NCI-H446 (cell line): ENCODE data around the gene SLC39A9.
A peak's percentile ranks its signal among the peaks of the same experiment; 100 is the strongest.

ENCODE experiments used
- DNase-seq, 2 experiments: peaks; one replicate each; lab custom pipeline; 2025; lab: John Stamatoyannopoulos, UW

SLC39A9 gene, protein sequence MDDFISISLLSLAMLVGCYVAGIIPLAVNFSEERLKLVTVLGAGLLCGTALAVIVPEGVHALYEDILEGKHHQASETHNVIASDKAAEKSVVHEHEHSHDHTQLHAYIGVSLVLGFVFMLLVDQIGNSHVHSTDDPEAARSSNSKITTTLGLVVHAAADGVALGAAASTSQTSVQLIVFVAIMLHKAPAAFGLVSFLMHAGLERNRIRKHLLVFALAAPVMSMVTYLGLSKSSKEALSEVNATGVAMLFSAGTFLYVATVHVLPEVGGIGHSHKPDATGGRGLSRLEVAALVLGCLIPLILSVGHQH

DNA sequence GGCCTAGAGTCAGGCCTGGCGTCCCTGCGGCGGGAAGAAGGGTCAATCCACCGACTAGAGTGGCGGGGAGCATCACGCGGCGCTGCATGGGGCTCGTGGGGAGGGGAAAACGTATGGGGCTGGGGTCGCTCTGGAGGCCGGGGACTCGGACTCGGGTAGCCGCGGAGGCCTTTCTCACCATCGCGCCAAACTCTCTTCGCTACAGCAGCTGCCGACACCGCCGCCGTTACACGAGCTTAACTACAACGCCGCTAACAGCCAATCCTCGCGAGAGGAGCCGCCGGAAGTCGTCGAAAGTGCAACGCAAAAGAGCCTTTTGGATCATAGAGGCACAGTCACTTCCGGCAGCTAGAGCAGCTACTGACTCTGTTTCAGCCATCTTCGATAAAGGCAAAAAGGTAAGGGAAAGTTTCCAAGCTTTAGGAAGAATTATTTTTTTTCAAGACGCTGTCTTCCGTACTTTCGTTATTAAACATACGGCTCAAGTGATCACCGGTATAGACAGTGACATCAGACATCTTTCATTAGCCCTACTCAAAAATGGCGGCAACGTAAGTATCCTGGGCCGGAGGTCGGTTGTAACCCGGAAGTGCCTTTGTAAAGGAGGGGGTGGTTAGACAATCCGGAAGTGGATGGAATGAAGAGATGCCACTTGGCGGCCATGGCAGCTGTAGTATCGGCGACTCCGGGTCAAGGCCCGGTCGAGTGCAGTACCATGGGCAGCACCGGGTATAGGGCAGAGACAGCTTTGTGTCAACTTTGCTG, at the start of gene SLC39A9, which contains the start of gene ERH:
SLC39A9 (plus strand) TSS at position 640 of the 765 bp plus-strand sequence. CDS start 678 bp downstream, outside the sequence.
ERH (minus strand) TSS at position 247 of the 765 bp plus-strand sequence; CDS start at position 181, 66 bp downstream.
- DNase-seq = peak; percentile 97 to 99

DNA sequence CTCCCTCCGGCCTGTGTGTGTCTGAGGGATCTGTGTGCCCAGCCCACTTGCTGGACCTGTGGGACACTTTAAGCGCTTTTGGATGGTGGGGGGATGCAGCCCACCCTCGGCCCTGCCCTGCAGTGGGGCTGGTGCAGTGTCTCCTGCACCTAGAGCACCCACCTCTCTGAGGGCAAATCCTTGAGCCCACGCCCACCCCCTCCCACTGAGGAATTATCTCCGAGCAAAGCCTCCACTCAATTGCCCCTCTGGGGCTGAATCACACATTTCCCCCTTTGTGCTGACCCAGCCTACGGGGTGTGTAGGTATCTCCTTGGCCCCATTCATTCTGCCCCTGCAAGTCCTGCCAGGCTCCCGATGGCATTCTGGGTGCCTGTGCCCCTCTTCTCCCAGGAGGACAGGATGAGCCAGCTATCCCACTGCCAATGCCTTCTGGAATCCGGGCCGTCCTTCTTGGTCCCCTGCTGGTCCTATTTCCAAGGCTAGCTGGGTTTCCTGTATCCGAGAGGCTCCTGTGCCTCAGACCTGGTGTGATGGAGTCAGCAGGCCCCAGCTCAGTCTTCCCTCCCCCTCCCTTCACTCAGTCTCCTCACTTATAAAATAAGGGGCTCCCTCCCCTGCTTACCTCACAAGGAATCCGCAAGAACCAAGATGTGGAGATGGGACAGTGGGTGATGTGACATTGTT, 49.3 kb upstream of the SLC39A9 start:
- DNase-seq = no peak

DNA sequence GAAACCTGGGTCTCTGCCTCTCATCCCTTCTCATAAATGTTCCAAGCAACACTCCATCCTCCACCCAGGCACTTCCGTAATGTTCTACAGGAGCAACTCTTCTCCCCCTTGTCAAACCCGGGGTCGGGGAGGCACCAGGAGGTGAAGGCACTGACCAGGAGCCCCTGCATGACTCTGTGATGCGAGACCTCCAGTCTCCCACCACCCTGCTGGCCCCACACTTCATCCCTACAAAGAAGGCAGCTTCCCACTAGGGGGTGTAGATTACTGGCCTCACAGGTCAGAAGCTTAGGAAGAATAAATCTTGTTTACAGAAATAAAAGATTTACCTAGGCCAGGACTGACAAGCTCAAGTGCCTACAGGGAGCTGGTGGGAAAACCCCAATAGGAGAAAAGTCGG, 47.6 kb upstream of the SLC39A9 start:
- no peak for DNase-seq

DNA sequence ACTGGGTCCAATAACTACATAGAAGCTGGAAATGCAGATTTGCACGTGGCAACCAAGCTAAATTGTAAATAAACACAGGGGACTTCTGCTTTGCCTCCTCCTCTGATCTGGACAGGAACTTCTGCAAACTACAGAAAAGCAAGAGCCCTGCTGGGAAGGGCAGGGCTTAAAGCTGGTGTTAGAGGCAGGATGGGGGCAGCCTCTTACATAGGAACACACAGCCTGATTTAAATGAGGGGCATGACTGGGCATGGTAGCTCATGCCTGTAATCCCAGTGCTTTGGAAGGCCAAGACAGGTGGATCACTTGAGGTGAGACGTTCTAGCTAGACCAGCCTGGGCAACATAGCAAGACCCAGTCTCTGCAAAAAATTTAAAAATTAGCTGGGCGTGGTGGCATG, 47.1 kb upstream of the SLC39A9 start:
- no peak for DNase-seq

DNA sequence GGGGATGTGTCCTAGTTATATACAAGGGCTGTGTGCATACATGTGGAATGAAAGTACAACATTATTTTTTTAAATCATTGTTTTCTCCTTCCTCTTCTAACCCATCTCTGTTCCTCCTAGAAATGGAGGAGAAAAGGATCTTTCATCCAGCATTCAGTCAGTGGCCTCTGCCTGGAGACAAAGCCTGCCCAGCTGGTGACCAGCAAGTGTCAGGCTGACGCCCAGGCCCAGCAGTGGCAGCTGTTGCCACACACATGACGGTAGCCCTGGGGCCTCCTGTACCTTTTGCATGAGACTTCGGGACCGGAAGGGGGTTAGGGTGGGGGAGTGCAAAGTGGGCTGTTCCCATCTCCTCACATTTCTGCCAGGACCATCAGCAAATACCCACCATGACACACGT, 46.6 kb upstream of the SLC39A9 start:
- DNase-seq = no peak

DNA sequence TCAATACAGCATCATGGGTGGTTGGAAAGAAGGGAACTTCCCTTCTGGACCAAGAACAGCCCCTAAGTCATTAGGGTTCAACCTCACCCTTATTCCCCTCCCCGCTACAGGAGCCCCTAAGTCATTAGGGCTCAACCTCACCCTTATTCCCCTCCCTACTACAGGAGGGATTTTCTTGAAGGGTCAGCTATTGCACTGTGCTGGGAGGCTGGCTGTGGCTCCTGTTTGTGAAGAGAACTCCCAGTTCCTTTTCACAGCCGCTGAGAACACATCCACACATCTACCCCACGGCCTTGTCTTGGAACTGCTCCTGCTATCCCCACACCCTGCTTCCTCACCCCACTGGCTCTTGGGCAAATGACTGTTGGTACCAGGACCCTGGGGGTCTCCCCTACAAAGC, 45.3 kb upstream of the SLC39A9 start:
- DNase-seq = no peak

DNA sequence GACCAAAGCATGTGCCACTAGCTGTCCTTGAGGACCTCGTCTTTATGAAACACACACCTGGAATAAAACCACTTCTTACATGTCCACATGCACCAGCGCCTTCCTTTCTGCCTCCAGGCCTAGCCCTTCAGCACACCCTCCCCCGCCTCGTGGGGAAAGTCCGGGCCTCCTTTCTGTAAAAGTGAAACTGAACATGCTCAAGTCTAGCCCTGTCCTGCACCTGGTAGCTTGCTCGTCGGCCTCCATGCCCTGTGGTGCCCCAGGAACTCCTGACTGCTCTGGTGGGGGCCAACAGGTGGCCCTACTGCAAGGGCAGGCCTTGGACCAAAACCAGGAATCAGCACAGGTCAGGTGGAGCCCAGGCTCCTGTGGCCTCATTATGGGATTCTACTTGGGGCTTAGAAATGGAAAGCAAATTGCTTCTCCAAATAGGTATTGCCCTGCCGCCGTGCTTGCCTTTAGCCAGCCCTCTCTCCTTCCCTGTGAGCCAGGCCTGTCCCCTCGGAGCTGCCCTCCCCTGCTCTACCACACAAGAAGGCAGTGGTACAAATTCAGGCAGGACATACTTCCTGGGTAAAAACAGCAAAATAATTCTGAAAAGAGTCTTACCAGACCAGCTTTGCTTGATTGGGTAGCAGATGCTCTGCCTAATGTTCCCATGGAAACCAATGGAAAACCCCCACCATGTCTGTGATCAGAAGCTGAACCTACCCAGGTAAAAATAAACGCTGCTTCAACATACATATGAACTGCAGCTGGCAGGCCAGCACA, 43.9 kb upstream of the SLC39A9 start:
- no peak for DNase-seq

DNA sequence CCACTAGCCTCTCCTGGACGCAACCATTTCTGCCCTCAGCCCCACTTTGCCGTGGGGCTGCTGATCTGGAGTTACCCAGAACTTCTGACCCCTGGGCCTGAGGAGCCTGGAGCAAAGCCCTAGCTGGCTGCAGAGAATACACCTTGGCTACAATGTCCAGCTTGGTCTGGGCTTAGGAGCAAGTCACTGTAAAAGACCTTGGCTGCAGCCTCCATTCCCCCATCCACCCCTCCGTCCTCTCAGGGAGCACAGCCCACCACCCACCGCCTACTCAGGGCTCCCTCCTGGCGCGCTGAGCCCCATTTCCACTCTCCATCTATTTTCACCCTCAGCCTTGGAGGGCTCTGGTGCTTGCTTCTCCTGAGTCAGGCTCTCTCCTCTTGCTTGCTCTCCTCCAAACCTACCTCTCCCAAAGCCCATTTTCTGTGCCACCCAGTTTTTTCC, 43.3 kb upstream of the SLC39A9 start:
- no peak for DNase-seq

DNA sequence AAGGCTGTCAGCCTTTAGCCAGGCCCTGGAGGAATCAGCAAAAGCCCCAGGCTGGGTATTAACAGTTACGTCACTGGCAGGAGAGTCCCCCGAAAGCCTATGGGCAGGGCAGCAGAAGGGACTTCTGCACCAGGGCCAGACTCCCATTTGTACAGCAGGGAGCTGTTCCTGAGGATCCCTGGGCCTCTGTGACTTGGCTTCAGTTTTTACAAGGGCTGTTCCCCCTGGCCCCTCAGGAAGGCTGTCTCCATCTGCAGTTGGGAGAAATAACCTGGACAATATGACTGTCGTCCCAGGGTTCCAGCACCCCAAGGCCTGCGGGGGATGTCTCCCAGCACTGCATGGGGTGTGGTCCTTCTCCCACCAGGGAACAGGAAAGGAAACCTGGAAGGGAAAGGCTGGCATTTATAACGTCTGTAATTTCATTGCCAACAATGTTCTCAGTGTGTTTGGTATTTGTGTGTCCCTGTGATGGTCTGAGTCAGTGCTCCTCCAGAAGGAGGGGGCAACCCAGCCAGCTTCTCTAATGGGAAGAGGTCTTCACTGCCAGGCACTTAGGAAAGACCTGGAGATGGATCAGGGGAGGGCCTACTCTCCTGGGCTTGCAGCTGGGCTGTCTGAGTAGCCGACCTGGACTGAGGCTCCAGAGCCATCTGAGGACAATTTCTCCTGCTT, 42.7 kb upstream of the SLC39A9 start:
- peak; percentile 40 to 80 for DNase-seq

DNA sequence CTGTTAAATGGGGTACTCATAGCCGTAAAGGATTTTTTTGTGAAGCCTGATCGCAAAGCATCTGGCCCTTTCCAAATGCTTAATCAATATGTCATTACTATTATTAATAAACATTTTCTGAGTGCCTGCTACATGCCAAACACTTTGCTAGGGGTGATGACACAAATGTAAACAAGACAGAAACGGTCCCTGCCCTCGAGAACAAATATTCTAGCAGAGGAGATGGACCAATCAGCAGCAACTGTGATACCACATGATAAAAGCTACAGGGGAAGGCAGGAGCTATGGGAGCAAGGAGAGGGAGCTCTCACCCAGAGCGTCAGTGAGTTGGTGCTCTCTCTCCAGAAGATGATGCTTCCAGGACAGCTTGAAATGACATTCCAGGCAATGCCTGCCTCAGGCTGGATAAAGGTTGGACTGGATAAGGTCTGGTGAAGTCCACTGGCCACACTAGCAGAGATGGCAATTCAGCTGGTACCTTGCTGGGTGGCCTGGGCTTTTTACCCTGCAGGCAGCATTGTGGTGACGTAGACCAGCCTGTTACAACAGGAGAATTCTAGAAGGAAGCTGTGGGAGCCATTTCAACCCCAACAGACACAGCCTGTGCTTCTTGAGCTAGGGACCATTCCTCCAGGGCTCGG, 41.5 kb upstream of the SLC39A9 start:
- DNase-seq = no peak

DNA sequence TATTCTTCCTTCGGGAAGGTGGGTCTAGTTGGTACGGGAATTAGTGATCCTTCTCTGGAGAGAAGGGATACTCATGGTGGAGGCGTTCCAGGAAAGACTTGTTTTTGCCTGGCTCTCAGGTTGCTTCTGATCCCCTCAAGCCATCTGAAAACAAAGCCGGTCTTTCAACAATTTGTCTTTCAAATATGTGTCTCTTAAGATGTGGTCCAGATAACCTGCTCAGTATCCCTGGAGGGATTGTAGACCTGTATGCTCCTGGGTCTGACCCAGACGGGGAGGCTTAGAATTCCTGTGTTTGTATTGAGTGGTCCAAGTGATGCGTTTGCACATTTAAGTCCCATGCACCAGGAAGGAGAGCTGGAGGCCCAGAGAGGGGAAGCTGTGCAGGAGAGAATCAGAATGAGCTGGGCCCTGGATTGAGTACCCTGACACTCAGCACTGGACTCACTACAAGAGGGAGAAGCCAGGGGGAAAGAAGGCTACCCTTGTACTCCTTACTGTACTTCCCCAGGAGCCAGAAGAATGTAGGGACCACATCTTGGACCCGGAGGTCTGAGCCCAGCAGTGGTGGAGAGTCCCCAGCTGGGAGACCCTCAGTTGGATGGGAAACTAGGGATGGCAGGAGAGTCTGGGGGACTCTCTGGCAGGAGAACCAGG, 40.8 kb upstream of the SLC39A9 start:
- DNase-seq = no peak

DNA sequence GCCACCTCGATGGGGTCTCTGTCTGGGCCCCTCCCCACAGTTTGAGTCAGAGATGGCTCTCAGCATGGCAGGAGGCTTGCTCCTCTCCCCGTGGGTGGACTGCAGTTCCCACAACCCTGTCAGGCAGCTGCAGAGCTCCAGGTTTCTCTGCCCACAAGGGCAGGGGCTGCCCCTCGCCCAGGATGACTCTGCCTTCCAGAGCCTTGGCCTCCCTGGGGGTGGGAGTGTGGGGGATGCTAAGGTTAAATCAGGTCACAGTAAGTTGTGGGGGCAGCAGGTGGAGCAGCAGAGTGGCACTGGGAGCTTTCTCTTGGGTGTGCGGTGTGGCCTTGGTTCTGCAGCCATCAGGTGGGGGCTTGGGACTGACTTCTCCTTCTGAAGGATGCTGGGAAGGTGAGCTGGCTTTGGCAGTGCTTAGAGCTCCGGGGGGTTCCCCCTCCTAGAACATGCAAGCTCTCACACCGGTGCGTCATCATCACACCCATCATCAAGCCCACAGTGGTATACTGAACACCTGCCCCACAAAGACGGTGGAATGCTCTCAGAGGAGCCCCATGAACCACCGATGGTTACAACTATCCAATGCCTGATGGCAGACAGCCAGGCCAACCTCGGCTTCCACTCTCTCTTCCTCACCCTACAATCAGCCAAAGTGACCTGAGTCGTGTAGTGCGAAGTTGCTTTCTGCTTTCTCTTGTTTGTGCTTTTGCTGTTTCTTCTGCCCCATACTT, 40.1 kb upstream of the SLC39A9 start:
- DNase-seq = no peak

DNA sequence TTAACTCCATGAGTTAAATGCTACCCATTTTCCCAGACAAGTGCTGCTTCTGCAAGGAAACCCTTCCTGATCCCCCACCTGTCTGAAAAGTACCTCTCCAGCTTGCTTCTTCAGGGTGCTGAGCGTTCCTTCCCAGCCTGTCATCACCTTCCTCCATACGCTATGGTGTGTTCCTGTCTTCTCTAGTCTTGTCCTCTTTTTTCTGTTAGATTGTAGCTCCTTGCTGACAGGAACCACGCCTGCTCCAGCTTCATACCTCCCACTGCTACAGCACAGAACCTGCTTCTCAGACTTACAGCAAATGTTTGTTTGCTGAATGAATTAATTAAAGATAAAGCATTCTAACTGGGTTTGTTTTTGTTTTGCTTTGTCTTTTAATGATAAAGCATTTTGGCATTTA, 39.5 kb upstream of the SLC39A9 start:
- no peak for DNase-seq

DNA sequence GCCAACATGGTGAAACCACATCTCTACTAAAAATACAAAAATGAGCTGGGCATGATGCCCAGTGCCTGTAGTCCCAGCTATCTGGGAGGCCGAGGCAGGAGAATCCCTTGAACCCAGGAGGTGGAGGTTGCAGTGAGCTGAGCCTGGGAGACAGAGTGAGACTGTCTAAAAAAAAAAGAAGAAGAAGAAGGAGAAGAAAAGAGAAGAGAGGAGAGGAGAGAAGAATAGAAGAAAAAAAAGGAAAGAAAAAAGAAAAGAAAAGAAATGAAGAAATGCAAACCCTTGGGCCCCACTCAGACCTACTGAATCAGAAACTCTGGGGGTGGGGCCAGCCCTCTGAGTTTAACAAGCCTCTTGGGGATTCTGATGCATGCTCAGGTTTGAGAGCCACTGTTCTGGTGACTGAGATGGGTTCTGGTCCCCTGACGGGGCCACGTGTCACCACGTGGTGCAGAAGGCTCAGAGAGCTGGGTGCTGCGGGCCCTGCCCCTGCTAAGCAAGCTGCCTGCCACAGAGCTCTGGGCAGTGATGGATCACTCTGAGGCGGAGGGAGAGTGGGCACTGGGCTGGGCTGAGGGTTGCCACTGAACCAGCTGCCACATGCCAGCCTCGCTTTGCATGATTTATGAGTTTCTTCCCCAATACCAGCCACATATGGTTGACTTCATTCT, 37.9 kb upstream of the SLC39A9 start:
- DNase-seq = peak in 1 of 2 experiments; percentile 25

DNA sequence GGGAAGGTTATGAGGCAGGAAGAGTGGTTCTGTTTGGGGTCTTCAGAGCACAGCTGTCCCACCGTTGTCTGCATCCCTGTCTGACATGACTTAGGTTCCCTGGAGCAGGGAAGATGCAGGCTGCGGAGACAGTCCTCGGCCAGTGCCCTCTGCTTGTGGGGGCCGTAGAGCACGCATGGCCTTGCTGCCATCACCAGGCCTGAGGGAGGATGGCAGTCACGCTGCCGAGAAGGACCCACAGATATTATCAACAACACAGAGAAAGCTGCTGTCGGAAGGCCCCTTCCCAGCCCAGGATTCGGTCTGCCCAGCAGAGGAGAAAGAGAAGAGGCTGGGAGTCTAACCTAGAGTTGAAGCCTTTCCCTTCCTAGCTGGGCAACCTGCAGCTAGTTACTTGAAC, 35.4 kb upstream of the SLC39A9 start:
- DNase-seq = peak in 1 of 2 experiments; percentile 21

DNA sequence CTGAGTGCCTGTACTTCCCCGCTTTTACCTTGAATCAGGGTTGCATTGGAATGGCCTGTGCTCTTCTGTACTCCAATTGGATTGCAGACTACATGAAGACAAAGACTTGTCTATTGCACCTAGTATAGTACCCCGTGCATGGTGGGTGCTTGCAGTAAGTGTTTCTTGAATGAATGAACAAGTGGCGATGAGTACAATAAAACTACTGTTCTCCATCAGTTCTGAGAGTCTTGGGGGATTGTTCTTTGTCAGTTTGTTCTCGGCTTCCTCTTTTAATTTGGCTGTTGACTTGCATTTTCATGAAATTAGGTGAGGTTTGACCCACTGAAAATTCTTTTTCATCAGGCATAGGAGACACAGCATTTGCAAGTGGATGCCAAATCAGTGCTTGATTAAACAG, 34.5 kb upstream of the SLC39A9 start:
- no peak for DNase-seq

DNA sequence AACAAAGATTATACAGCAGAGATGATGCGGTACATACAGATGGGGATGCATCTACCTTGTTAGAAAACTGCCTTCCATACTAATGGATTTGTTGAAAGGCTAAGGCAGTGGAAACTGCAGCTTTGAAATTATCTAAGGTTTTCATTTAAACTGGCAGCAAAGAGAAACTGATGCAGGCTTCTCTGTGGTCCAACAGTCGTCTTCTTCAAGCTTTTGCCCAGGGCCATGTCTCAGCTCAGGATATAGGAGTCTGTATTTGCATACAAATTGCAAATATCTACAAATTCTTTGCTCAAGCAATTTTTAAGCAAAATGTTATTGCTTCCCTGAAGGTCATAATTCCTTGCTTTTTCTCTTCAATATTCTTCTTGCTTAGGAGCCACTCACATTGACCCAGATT, 34.1 kb upstream of the SLC39A9 start:
- no peak for DNase-seq

DNA sequence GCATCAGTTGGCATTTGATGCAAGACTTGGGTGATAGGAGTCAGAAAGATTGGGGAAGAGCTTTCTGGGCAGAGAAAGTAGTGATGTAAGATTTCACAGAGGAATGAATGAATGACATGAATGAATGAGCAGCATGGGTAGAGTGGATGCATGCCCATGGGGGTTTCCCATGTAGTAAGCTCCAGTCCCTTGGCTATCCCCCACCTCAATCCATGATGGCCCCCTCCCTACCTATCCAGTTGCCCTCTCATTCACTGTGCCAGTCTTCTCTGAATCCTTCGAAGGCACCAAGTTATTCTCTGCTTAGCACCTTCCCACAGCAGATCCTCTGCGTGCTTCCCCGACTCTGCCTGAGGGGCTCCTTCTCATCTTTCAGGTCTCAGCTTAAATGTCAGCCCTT, 32.4 kb upstream of the SLC39A9 start:
- DNase-seq = no peak

DNA sequence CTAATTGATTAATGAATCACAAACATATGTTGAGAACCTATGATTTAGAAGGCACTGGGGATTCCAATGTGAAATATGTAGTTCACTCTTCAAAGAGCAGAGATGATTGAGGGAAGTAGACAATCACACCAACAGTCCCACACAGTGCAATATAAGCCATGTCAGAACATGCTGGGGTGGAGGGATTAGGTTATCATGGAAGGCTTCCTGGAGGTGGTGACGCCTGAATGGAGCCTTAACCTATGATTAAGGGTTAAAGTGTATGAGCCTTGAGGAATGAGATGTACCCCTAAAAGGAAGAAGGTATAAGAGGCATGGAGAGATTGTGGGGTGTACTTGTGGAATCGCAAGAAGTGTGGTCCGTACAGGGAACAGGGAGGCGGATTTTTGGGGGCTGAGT, 31.7 kb upstream of the SLC39A9 start:
- no peak for DNase-seq
